Measurements from ENCODE around the gene CD79B.

CD79B gene

GRCh38 chr17:63931981-63932561 is at the start of gene CD79B:
Gene CD79B (minus strand): TSS chr17:63932331. CDS start chr17:63932261, 70 bp downstream.
- peak; percentile 80 for DNase-seq (ENCODE audit: low read depth)
- peak within 1 kb of the TSS; percentile 61 for H3K4me3 ChIP-seq (ENCODE audit: low read depth, low read length)
- TF ChIP-seq, protein P1, sequence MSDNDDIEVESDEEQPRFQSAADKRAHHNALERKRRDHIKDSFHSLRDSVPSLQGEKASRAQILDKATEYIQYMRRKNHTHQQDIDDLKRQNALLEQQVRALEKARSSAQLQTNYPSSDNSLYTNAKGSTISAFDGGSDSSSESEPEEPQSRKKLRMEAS (IDR thresholded peaks at IDR 0.05; ENCODE audit: low read depth, low read length): peak; percentile 61
- TF ChIP-seq MYC (IDR thresholded peaks at IDR 0.05; ENCODE audit: low read depth, low read length): no peak; the same call in 1 of the 2 replicates
- peak; percentile 25 for TF ChIP-seq POLR2A (IDR thresholded peaks at IDR 0.05; ENCODE audit: extremely low read depth, insufficient read length)
- TF ChIP-seq, protein P2, sequence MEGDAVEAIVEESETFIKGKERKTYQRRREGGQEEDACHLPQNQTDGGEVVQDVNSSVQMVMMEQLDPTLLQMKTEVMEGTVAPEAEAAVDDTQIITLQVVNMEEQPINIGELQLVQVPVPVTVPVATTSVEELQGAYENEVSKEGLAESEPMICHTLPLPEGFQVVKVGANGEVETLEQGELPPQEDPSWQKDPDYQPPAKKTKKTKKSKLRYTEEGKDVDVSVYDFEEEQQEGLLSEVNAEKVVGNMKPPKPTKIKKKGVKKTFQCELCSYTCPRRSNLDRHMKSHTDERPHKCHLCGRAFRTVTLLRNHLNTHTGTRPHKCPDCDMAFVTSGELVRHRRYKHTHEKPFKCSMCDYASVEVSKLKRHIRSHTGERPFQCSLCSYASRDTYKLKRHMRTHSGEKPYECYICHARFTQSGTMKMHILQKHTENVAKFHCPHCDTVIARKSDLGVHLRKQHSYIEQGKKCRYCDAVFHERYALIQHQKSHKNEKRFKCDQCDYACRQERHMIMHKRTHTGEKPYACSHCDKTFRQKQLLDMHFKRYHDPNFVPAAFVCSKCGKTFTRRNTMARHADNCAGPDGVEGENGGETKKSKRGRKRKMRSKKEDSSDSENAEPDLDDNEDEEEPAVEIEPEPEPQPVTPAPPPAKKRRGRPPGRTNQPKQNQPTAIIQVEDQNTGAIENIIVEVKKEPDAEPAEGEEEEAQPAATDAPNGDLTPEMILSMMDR (IDR thresholded peaks at IDR 0.05; ENCODE audit: low read depth, low read length): no peak

- TF ChIP-seq, protein P1 (IDR thresholded peaks at IDR 0.05; ENCODE audit: low read depth, low read length): no peak
- TF ChIP-seq, protein P2 (IDR thresholded peaks at IDR 0.05; ENCODE audit: low read depth, low read length): no peak
- TF ChIP-seq POLR2A (IDR thresholded peaks at IDR 0.05; ENCODE audit: extremely low read depth, insufficient read length): no peak
- no peak for TF ChIP-seq MYC (IDR thresholded peaks at IDR 0.05; ENCODE audit: low read depth, low read length)
- DNase-seq (ENCODE audit: low read depth): no peak
- H3K4me3 ChIP-seq (ENCODE audit: low read depth, low read length): no peak overlapping the region
These were observed 46.4 kb upstream of the CD79B start for GRCh38 chr17:63978272-63979200.

GRCh38 chr17:63976702-63977101 is 44.6 kb upstream of the CD79B start:
- DNase-seq (ENCODE audit: low read depth): no peak
- H3K4me3 ChIP-seq (ENCODE audit: low read depth, low read length): no peak overlapping the region
- TF ChIP-seq POLR2A (IDR thresholded peaks at IDR 0.05; ENCODE audit: extremely low read depth, insufficient read length): no peak
- TF ChIP-seq, protein P1 (IDR thresholded peaks at IDR 0.05; ENCODE audit: low read depth, low read length): no peak
- TF ChIP-seq MYC (IDR thresholded peaks at IDR 0.05; ENCODE audit: low read depth, low read length): no peak
- TF ChIP-seq, protein P2 (IDR thresholded peaks at IDR 0.05; ENCODE audit: low read depth, low read length): no peak

DNA sequence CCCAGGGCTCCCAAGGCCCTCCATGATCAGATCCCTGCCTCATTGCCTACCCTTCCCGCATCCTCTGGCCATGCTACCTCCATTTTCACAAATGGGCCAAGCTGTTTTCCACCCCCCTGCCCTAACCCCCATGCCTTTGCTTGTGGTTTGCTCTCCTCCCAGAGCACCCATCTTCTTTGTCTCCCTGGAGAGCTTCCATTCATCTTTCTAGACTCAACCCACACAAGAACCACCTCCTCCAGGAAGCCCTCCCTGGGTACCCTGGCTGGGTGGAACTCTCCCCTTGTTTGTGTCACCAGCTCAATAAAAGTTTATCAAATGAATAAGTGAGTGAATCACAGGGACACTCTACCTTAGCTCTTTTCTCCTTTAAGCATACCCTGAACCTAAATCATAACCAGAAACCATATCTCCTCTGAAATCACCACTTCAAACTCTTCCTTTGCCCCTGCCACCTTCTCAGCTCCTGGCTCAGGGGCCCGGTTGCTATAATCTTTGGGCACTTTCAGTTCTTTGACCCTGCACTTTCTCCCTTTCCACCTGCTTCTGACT is 43.5 kb upstream of the CD79B start:
- TF ChIP-seq, protein P1 (IDR thresholded peaks at IDR 0.05; ENCODE audit: low read depth, low read length): no peak
- TF ChIP-seq POLR2A (IDR thresholded peaks at IDR 0.05; ENCODE audit: extremely low read depth, insufficient read length) (no peak), MYC (IDR thresholded peaks at IDR 0.05; ENCODE audit: low read depth, low read length) (no peak)
- TF ChIP-seq, protein P2 (IDR thresholded peaks at IDR 0.05; ENCODE audit: low read depth, low read length): no peak
- no peak overlapping the region for H3K4me3 ChIP-seq (ENCODE audit: low read depth, low read length)
- DNase-seq (ENCODE audit: low read depth): no peak

DNA sequence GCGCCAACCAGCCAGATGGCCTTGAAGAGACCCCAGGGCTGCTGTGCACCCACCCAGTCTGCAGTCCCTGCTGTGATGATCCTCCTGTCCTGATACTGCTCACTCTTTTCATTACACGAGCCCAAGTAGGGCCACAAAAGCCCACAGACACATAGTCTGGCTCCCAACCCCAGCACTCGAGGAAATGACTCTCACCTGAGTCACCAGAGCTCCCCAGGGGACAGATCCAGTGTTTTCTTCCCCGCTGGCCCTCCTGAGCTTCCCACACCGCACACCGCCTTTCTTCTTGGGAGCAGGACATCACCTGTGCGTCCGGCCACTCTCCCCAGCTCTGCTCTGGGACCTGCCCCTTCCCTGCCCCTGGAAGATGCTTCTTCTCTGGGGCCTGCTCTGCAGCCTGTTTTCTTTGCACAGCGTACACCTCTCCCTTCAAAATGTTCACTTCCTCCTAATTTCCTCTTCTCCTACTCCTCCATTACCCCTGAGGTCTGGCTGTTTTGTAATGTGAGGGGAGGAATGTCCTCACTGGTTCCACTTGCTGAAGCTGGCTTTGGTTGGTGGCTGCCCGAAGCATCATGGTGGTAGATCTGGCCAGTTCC is 42.6 kb upstream of the CD79B start:
- peak; percentile 33 for DNase-seq (ENCODE audit: low read depth)
- TF ChIP-seq, protein P1 (IDR thresholded peaks at IDR 0.05; ENCODE audit: low read depth, low read length): no peak
- TF ChIP-seq POLR2A (IDR thresholded peaks at IDR 0.05; ENCODE audit: extremely low read depth, insufficient read length): no peak
- TF ChIP-seq, protein P2 (IDR thresholded peaks at IDR 0.05; ENCODE audit: low read depth, low read length): no peak
- TF ChIP-seq MYC (IDR thresholded peaks at IDR 0.05; ENCODE audit: low read depth, low read length): no peak
- no peak overlapping the region for H3K4me3 ChIP-seq (ENCODE audit: low read depth, low read length)

Measured in NB4 (cell line).